ENCODE results near the gene CCDC195.
A peak's percentile ranks its signal among the peaks of the same experiment; 100 is the strongest.

Gene CCDC195

DNA sequence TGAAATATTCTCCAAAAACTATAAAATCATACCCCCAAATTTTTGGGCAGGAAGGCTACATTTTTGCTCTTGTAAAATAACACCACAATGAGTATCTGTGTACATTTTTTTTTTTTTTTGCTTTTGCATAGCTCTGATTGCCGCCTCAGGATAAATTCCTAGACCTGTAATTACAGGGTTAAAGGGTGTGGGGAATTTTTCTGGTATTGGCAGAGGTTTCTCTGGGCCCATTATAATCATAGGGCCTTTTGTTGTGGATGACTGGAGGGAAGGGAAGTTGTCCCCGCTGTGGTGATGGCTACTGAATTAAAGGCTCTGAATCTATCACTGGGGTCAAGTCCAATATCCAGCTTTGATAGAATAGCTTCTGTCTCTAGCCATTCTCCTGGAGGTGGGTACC lies 26.6 kb downstream of the CCDC195 start:
- Mint-ChIP-seq H3K27ac (no peak overlapping the region), H3K4me1 (no peaks in the 10 kb centered on the region), H3K36me3 (ENCODE audit: low read depth) (no peaks in the 10 kb centered on the region), H3K9me3 (no peaks in the 10 kb centered on the region), H3K27me3 (ENCODE audit: low read depth) (peaks cover 5% of the 10 kb centered on the region), H3K4me3 (no peak overlapping the region)
- TF ChIP-seq, protein P1, sequence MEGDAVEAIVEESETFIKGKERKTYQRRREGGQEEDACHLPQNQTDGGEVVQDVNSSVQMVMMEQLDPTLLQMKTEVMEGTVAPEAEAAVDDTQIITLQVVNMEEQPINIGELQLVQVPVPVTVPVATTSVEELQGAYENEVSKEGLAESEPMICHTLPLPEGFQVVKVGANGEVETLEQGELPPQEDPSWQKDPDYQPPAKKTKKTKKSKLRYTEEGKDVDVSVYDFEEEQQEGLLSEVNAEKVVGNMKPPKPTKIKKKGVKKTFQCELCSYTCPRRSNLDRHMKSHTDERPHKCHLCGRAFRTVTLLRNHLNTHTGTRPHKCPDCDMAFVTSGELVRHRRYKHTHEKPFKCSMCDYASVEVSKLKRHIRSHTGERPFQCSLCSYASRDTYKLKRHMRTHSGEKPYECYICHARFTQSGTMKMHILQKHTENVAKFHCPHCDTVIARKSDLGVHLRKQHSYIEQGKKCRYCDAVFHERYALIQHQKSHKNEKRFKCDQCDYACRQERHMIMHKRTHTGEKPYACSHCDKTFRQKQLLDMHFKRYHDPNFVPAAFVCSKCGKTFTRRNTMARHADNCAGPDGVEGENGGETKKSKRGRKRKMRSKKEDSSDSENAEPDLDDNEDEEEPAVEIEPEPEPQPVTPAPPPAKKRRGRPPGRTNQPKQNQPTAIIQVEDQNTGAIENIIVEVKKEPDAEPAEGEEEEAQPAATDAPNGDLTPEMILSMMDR (IDR thresholded peaks at IDR 0.05; ENCODE audit: unreplicated experiment in 3 of 3) = no peak

DNA sequence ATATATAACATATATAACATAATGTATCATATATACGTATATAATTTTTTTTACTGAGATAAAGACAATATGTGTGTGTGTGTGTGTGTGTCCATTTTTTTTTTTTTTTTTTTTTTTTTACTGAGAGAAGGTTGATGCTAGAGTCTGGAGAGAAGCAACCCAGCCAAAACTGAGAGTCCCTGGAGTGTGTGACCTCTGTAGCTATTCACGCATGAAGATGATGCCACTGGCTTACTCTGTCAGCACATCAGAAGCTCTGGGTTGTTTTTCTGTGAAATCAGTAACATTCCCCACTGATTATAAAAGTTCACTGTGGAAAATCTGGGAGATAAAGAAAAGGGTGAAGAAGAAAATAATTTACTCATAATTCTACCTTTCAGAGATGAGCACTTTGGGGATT lies 27.2 kb downstream of the CCDC195 start:
- Mint-ChIP-seq H3K4me3 (no peak overlapping the region), H3K36me3 (ENCODE audit: low read depth) (no peaks in the 10 kb centered on the region), H3K27me3 (ENCODE audit: low read depth) (peaks cover 5% of the 10 kb centered on the region), H3K27ac (no peak overlapping the region), H3K4me1 (no peaks in the 10 kb centered on the region), H3K9me3 (no peaks in the 10 kb centered on the region)
- TF ChIP-seq, protein P1 (IDR thresholded peaks at IDR 0.05; ENCODE audit: unreplicated experiment in 3 of 3) = no peak

DNA sequence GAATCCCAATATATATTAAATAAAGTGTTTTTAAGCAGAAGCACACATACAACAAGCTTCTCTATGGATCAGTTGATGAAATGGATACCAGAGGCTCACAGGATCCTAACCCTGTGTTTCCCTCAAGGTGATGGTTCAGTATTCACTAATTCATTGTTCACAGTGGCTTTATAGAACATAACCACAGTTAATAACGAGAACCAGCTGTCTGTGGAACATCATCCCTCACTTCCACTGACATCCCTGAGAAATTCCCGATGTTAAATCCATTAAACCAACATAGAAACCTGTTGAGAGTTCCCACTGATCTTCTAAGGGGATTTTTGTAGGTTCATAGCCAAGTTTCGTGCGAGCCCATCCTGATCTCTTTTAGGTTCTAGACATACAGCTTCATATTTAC lies 29.0 kb downstream of the CCDC195 start:
- Mint-ChIP-seq H3K4me3 (no peak overlapping the region), H3K27ac (no peak overlapping the region), H3K4me1 (peaks cover under 1% of the 10 kb centered on the region), H3K9me3 (no peaks in the 10 kb centered on the region), H3K27me3 (ENCODE audit: low read depth) (peaks cover 5% of the 10 kb centered on the region), H3K36me3 (ENCODE audit: low read depth) (no peaks in the 10 kb centered on the region)
- TF ChIP-seq, protein P1 (IDR thresholded peaks at IDR 0.05; ENCODE audit: unreplicated experiment in 3 of 3) = no peak

DNA sequence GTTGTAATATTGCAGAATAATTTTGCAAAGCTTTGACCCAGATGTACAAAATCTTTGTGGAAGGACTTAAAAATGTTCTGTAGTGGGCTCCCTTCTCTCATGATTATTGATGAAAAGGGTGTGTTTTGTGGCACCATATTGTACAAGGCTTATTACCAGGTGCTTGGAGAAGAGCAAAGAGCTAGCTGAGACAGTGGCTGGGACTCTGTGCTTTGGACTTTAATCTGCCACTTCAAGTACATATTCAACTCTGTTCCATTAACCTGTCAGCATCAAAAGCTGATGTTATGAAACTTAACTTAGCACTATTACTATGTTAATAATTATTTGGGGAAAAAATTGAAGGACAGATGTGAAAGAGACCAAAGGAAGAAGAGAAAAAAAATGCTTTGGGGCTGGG lies 31.0 kb downstream of the CCDC195 start:
- Mint-ChIP-seq H3K4me3 (no peak overlapping the region), H3K4me1 (peaks cover 4% of the 10 kb centered on the region), H3K27ac (no peak overlapping the region), H3K27me3 (ENCODE audit: low read depth) (peaks cover 5% of the 10 kb centered on the region), H3K9me3 (no peaks in the 10 kb centered on the region), H3K36me3 (ENCODE audit: low read depth) (no peaks in the 10 kb centered on the region)
- TF ChIP-seq, protein P1 (IDR thresholded peaks at IDR 0.05; ENCODE audit: unreplicated experiment in 3 of 3) = no peak

DNA sequence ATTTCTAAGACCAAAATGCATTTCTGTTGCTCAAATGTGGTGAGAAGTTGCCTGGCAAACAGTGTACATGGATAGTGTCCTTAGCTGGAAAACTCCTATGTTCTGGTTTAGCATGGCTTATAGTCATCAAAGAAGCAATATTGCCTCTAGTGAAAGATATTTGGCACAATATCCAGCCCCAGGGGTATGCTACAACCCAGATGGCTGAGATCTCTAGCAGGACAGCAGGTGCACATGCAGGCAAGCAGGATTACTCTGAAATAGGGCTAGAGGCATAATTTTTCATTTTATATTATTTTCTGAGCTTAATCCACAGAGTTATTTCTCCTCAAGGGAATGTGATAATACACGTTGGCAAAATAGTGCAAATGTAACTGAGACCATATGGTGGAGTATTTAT lies 34.0 kb downstream of the CCDC195 start:
- TF ChIP-seq, protein P1 (IDR thresholded peaks at IDR 0.05; ENCODE audit: unreplicated experiment in 3 of 3) = no peak
- H3K27me3 Mint-ChIP-seq (ENCODE audit: low read depth) = no peaks in the 10 kb centered on the region
- H3K9me3 Mint-ChIP-seq = no peaks in the 10 kb centered on the region
- H3K36me3 Mint-ChIP-seq (ENCODE audit: low read depth) = no peaks in the 10 kb centered on the region
- H3K4me1 Mint-ChIP-seq = peaks cover 10% of the 10 kb centered on the region
- peak overlapping the region in 1 of 3 experiments; percentile 52 for H3K27ac Mint-ChIP-seq
- no peak overlapping the region for H3K4me3 Mint-ChIP-seq

DNA sequence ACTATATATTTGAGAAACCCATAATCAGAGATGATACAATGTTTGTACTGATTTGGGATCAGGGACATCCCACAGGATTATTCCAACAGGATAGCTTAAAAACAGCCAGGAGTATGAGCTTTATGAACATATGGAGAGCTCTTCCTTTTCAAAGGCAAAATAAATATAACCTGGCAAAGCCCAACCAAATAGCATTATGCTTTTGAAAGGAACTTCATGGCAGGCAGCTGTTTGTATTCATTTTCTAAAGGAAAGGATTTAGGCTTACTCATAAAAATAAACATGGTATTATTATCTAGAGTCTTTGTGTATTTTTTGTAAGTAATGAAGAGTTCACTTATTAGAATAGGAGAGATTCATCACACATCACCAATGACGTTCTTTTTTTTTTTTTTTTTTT lies 44.4 kb downstream of the CCDC195 start:
- Mint-ChIP-seq H3K4me1 (no peaks in the 10 kb centered on the region), H3K27ac (no peak overlapping the region), H3K36me3 (ENCODE audit: low read depth) (no peaks in the 10 kb centered on the region), H3K4me3 (no peak overlapping the region), H3K27me3 (ENCODE audit: low read depth) (no peaks in the 10 kb centered on the region), H3K9me3 (peaks cover 7% of the 10 kb centered on the region)
- TF ChIP-seq, protein P1 (IDR thresholded peaks at IDR 0.05; ENCODE audit: unreplicated experiment in 3 of 3) = no peak
